SK-N-SH treated with all-trans-retinoic acid at 6 μM for 48 hours (cell line): Measurements from ENCODE around the gene MIEN1.

Experiments
- GLIS3 ChIP-seq: fragments of 250-450 bp; sonication (Bioruptor Pico); IDR thresholded peaks from 2 replicates; pipeline ENCODE4 v1.5.0; 2020; ENCODE audit warnings: mild to moderate bottlenecking, moderate library complexity
- PATZ1 ChIP-seq: fragments of 250-450 bp; sonication (Bioruptor Pico); IDR thresholded peaks from 2 replicates; pipeline ENCODE4 v1.8.0; 2020; ENCODE audit warnings: mild to moderate bottlenecking, moderate library complexity, borderline replicate concordance
- PPARA ChIP-seq: fragments of 250-450 bp; sonication (Bioruptor Pico); IDR thresholded peaks from 2 replicates; pipeline ENCODE4 v1.5.0; 2020; ENCODE audit warnings: mild to moderate bottlenecking, borderline replicate concordance
- SNAI2 ChIP-seq: fragments of 250-450 bp; sonication (Bioruptor Pico); IDR thresholded peaks from 2 replicates; pipeline ENCODE4 v1.5.0; 2020; ENCODE audit warnings: mild to moderate bottlenecking, moderate library complexity
- TOX ChIP-seq: fragments of 250-450 bp; sonication (Bioruptor Pico); IDR thresholded peaks from 2 replicates; pipeline ENCODE4 v1.8.0; 2021; ENCODE audit warnings: mild to moderate bottlenecking, moderate library complexity, borderline replicate concordance
- ZFP3 ChIP-seq: fragments of 250-450 bp; sonication (Bioruptor Pico); IDR thresholded peaks from 2 replicates; pipeline ENCODE4 v1.5.0; 2020; ENCODE audit warnings: mild to moderate bottlenecking, moderate library complexity
- ZNF8 ChIP-seq: fragments of 450-650 bp; formaldehyde crosslinking; IDR thresholded peaks from 2 replicates; pipeline ENCODE4 v1.5.0; 2020; ENCODE audit warnings: mild to moderate bottlenecking, moderate library complexity
- TF ChIP-seq, protein P1 (sequence below): fragments of 250-450 bp; sonication (Bioruptor Pico); IDR thresholded peaks from 2 replicates; pipeline ENCODE4 v1.5.0; 2020; ENCODE audit warnings: mild to moderate bottlenecking, moderate library complexity

- TF ChIP-seq PATZ1 (no peak), SNAI2 (CRISPR knock-in tag) (no peak), ZNF8 (CRISPR knock-in tag) (no peak), GLIS3 (CRISPR knock-in tag) (no peak), ZFP3 (CRISPR knock-in tag) (no peak), PPARA (no peak), TOX (CRISPR knock-in tag) (no peak)
- TF ChIP-seq, protein P1, sequence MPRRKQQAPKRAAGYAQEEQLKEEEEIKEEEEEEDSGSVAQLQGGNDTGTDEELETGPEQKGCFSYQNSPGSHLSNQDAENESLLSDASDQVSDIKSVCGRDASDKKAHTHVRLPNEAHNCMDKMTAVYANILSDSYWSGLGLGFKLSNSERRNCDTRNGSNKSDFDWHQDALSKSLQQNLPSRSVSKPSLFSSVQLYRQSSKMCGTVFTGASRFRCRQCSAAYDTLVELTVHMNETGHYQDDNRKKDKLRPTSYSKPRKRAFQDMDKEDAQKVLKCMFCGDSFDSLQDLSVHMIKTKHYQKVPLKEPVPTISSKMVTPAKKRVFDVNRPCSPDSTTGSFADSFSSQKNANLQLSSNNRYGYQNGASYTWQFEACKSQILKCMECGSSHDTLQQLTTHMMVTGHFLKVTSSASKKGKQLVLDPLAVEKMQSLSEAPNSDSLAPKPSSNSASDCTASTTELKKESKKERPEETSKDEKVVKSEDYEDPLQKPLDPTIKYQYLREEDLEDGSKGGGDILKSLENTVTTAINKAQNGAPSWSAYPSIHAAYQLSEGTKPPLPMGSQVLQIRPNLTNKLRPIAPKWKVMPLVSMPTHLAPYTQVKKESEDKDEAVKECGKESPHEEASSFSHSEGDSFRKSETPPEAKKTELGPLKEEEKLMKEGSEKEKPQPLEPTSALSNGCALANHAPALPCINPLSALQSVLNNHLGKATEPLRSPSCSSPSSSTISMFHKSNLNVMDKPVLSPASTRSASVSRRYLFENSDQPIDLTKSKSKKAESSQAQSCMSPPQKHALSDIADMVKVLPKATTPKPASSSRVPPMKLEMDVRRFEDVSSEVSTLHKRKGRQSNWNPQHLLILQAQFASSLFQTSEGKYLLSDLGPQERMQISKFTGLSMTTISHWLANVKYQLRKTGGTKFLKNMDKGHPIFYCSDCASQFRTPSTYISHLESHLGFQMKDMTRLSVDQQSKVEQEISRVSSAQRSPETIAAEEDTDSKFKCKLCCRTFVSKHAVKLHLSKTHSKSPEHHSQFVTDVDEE = no peak
Measured at GRCh38 chr17:39702901-39703893, 27.1 kb downstream of the MIEN1 start.
